Fibroblast of skin of right biceps (primary cell): Measurements from ENCODE around the gene SORT1.
A peak's percentile ranks its signal among the peaks of the same experiment; 100 is the strongest.

Source experiments
- DNase-seq: peaks from one replicate; pipeline ENCODE4 v3.0.0-alpha.2; 2013

The SORT1 gene

GRCh38 chr1:109397581-109398342 is at the start of gene SORT1:
TSS of gene SORT1 (minus strand) at chr1:109397918. CDS start at chr1:109397892, 26 bp downstream.
- peak; percentile 91 for DNase-seq

DNA sequence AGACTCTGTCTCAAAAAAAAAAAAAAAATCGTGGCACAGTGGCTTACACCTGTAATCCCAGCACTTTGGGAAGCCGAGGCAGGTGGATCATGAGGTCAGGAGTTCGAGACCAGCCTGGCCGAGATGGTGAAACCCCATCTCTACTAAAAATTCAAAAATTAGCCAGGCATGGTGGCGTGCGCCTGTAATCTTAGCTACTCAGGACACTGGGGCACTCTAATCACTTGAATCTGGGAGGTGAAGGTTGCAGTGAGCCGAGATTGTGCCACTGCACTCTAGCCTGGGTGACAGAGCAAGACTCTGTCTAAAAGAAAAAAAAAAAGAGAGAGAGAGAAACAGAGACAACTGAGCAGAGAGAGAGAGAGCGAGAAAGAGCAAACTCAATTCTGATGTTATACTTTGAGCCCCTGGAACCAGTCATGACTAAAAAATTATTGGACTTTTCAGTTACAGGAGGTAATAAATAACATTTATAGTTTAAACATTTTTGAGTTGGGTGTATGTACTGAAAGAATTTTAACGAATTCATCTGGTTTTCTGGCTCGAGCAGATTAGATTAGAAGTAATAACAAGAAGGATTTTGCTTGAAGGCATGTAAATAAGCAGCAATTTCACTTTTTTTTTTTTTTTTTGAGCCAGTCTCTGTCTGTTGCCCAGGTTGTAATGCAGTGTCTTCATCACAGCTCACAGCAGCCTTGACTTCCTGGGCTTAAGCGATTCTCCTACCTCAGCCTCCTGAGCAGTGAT is 48.4 kb upstream of the SORT1 start:
- DNase-seq: peak; percentile 38

- DNase-seq: no peak
Measured at GRCh38 chr1:109444346-109444745, 46.6 kb upstream of the SORT1 start.

GRCh38 chr1:109443476-109443875 is 45.8 kb upstream of the SORT1 start:
- DNase-seq: no peak

- DNase-seq: peak; percentile 19
Measured at GRCh38 chr1:109441069-109441468, 43.4 kb upstream of the SORT1 start.

DNA sequence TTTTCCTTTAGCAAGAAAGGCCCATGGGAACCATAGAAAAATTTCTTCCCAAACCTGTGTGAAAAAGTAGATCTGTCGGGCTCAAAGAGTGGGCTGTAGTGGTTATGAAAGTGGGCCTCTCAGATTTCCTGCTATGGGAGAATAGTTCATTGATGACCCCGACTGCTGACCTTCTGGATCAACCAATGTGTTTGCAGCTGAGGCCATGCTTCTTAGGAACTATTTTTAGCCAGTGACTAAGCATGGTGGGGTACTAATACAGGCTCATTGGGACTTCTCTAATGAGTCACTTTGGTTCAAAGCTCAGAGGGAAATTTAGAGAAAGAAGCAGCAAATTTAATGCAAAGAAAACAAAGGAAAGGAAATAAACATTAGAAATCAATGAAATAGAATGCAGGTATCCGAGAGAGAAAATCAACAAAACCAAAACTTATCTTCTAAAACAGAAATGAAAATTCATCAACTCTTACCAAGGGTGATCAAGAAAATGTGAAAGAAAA is 41.1 kb upstream of the SORT1 start:
- DNase-seq: peak; percentile 93

- DNase-seq: no peak
Measured at GRCh38 chr1:109434484-109434883, 36.8 kb upstream of the SORT1 start.

DNA sequence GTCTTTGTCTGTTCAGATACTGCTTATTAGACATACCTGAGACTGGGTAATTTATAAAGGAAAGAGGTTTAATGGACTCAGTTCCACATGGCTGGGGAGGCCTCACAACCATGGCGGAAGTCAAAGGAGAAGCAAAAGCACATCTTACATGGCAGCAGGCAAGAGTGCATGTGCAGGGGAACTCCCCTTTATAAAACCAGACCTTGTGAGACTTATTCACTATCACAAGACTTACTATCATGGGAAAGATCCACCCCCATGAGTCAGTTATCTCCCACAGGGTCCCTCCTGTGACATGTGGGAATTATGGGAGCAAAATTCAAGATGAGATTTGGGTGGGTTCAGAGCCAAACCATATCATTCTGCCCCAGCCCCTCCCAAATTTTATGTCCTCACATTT is 35.6 kb upstream of the SORT1 start:
- DNase-seq: no peak

DNA sequence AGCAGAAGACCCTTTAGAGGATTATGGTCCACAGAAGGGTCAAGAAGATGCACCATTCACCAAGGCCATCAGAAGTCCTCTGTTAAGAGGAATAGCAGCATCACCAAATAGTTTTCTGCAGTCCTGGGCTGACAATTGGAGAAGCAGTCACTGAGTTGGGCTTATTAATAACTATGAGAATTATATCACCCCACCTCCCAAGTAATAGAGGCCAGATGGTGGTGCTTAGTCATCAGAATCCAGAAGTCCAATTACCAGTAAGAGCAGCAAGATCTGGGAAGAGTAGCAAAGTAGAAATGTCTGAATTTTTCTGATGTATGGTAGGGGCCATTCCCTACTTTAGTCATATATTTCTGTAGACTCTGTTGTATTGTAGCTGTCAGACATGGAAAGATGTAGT is 34.6 kb upstream of the SORT1 start:
- DNase-seq: peak; percentile 71

DNA sequence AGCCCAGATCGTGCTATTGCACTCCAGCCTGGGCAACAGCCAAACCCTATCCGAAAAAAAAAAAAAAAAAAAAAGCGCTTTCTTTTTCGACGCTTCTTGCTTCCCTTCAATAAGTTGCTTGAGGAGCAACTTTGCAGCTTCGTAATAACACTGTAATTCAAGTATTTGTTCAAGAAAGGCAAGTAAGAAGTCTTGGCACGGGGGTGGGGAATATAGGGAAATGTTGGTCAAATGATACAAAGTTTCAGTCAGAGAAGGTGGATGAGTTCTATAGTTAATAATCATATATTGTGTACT is 29.4 kb upstream of the SORT1 start:
- DNase-seq: no peak

GRCh38 chr1:109426281-109427170 is 28.8 kb upstream of the SORT1 start, which contains the start of gene PSMA5:
TSS of gene PSMA5 (minus strand) at chr1:109426448. CDS start at chr1:109426330, 118 bp downstream.
- peak; percentile 99 for DNase-seq

- peak; percentile 47 for DNase-seq
Measured at GRCh38 chr1:109425391-109426280, 27.9 kb upstream of the SORT1 start.

DNA sequence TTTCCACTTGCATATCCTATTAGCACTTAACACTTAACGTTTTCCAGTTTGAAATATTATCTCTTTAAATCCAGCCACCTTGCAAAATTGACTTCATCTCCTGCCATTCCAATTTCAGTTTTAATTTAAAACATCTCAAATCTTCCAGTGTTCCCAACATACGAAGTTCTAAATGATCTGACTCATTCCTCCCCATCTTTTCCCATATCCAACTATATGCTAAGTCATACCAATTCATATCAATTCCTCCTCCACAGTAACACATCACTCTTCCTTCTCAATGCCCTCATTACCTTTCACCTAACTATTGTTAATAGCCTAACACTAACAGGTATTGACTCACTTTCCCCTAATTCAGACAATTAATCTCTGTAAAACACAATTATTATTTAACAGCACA is 25.8 kb upstream of the SORT1 start:
- DNase-seq: no peak

DNA sequence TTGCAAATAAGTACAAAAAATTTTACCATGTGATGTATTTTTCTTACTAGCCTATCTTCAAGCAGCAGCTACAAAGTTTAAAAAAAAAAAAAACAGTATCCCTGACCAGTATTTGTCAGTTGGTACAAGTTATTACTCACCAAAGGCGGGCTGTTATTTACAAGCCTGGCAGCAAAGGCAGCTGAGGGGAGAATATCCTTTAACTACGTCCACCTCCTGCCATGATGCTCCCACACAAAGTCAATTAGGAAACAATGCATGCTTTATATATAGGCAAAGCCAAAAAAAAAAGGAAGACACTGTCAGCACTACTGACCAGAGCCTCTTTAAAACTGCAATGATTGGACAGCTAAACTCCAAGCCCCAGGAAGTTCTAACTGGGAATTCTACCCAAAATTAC is 14.8 kb upstream of the SORT1 start:
- no peak for DNase-seq

- no peak for DNase-seq
Measured at GRCh38 chr1:109404838-109405237, 7.1 kb upstream of the SORT1 start.

- no peak for DNase-seq
Measured at GRCh38 chr1:109402025-109402424, 4.3 kb upstream of the SORT1 start.

- DNase-seq: no peak
Measured at GRCh38 chr1:109400035-109400655, 2.4 kb upstream of the SORT1 start.

DNA sequence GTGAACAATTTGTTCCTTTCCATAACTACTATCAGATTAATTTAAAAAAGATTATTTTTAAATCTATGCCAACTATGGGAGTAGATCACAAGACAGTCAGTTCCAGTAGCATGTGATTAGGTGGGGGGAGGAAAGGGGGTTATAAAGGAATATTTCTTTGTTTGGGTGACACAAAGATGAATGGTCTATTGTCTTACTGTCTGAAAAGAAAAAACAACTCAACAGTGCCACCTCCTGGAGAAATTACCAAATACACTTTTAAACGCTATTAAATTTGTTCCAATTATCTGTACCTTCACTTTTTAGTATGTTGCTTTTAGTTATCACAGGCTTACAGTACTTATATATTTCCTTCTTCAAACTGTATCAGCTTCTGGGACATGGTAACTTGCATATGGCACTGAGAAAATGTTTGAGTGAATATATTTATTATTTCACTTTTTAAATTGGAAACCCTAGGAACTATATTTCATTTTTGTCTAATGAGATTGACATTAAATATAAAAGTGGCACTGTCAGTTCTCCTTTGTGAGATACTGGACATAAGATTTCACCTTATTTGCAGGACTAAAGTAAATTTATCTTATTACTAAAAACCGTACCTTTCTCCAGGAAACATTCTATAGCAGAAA is 1.7 kb upstream of the SORT1 start:
- DNase-seq: peak; percentile 56

- no peak for DNase-seq
Measured at GRCh38 chr1:109398343-109399225, 866 bp upstream of the SORT1 start.
